ENCODE measurements around the gene NRG2. TPM values are rescaled to one million over a fixed set of nuclear protein-coding genes. Genes with fewer than 3 reads are reported as not detected.

The NRG2 gene
- total RNA-seq, 1 experiment from 2014 or later = 0.91 TPM

DNA sequence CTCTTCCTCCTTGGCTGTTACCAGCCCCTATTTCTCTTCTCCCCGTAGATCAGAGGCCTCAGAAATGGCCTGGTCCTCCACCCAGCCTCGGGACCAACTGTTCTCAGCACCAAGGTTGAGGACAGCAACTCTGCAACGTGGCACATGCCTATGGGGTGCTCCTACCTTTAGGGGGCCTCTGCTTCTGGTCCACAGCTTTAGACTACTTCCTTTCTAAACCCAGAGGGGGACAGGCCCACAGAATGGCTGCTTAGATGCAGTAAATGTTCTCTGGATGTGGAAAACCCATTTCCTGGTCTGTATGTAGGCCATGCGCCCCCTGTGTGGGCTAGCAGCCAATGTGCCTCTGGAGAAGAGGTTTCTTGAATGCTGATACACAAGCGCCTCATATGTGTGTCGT is 68.4 kb downstream of the NRG2 start:
- ChIA-PET POLR2A (no interaction called here), RAD21 (ENCODE audit: low non-redundant PET in 1 of 2, low total read pairs in 2 of 2, uncharacterized antibody in 2 of 2, unreplicated experiment in 2 of 2) (no interaction called here), CTCF (no interaction called here)
- Histone ChIP-seq H4K20me1 (ENCODE audit: insufficient read depth) (no peaks in the 10 kb centered on the region), H3K4me2 (ENCODE audit: low read length) (no peak overlapping the region), H3K4me1 (ENCODE audit: control insufficient read depth in 1 of 2, insufficient read depth in 2 of 2, low read length in 2 of 2) (no peaks in the 10 kb centered on the region), H3K27me3 (ENCODE audit: insufficient read depth, low read length) (no peaks in the 10 kb centered on the region), H3K79me2 (ENCODE audit: insufficient read depth, low read length) (no peaks in the 10 kb centered on the region), H3K36me3 (ENCODE audit: control insufficient read depth in 1 of 2, insufficient read depth in 2 of 2, low read length in 2 of 2) (no peaks in the 10 kb centered on the region), H3K4me3 (replicated peaks in 1 of 2; ENCODE audit: low read depth in 1 of 2, low read length in 2 of 2) (no peak overlapping the region), H2AFZ (ENCODE audit: low read depth, low read length, poor library complexity, severe bottlenecking) (no peak overlapping the region), H3K9ac (ENCODE audit: low read length) (no peak overlapping the region), H3K9me3 (ENCODE audit: control insufficient read depth in 1 of 2, insufficient read depth in 1 of 2, low read depth in 1 of 2, low read length in 2 of 2) (no peaks in the 10 kb centered on the region), H3K27ac (ENCODE audit: low read depth, low read length) (no peak overlapping the region), H3K9me2 (ENCODE audit: insufficient read depth) (no peaks in the 10 kb centered on the region)
- no TSS peak for BruUV-seq (replicated peaks)
- intact Hi-C loops (cut with micrococcal nuclease) = no loop called here
- TF ChIP-seq EZH2 (IDR thresholded peaks at IDR 0.05) = no peak
- TF ChIP-seq ZBTB33 (IDR thresholded peaks at IDR 0.05; ENCODE audit: extremely low read depth, insufficient replicate concordance, low read length) = no peak
- TF ChIP-seq REST (IDR thresholded peaks at IDR 0.05; ENCODE audit: low read depth) = peak; percentile 58
- no peak for TF ChIP-seq JUND (IDR thresholded peaks at IDR 0.05)
- TF ChIP-seq SIN3A (IDR thresholded peaks at IDR 0.05; ENCODE audit: low read depth) = no peak
- no peak for TF ChIP-seq MAX (IDR thresholded peaks at IDR 0.05)
- ATAC-seq = peak; percentile 42; the same call in 1 of the 2 replicates
- DNase-seq (ENCODE audit: low read depth, low spot score) = no peak
